Neural cell (in vitro differentiated cells): ENCODE measurements around the gene VWA3B. TPM values are rescaled to one million over a fixed set of nuclear protein-coding genes. Genes with fewer than 3 reads are reported as not detected.

ENCODE experiments used
- polyA plus RNA-seq: library from polyadenylated mRNA; depleted of rRNA; stranded (reverse); fragments of >200 nt; gene quantifications from 2 replicates; pipeline ENCODE4 v1.2.3, GENCODE V29; 2014

VWA3B gene
- polyA plus RNA-seq, 1 donor from 2014 or later = not detected

Other genes starting within 250 kb of the VWA3B start
- 6.6 and 9.6 TPM in 2 replicates for gene TMEM131, start 91.2 kb upstream of the VWA3B start, polyA plus RNA-seq